WI38 (cell line): Measurements from ENCODE around the gene POMT2.
"Not testable (repeated sequence)": the region's sequence is repeated elsewhere in the genome, so short reads cannot be mapped to it uniquely, and the experiment has no call there.

Experiments used
- H3K4me3 ChIP-seq: 2 replicates; pipeline ENCODE4 v1.5.1; 2011; ENCODE audit warnings: low read depth, mild to moderate bottlenecking, control low read depth, low read length
- TF ChIP-seq, protein P1 (sequence below): IDR thresholded peaks from 2 replicates; pipeline ENCODE4 v1.5.1; 2012; ENCODE audit warnings: low read depth, mild to moderate bottlenecking, control low read depth, low read length

POMT2 gene

GRCh38 chr14:77339407-77339806 lies 18.7 kb upstream of the POMT2 start:
- TF ChIP-seq, protein P1, sequence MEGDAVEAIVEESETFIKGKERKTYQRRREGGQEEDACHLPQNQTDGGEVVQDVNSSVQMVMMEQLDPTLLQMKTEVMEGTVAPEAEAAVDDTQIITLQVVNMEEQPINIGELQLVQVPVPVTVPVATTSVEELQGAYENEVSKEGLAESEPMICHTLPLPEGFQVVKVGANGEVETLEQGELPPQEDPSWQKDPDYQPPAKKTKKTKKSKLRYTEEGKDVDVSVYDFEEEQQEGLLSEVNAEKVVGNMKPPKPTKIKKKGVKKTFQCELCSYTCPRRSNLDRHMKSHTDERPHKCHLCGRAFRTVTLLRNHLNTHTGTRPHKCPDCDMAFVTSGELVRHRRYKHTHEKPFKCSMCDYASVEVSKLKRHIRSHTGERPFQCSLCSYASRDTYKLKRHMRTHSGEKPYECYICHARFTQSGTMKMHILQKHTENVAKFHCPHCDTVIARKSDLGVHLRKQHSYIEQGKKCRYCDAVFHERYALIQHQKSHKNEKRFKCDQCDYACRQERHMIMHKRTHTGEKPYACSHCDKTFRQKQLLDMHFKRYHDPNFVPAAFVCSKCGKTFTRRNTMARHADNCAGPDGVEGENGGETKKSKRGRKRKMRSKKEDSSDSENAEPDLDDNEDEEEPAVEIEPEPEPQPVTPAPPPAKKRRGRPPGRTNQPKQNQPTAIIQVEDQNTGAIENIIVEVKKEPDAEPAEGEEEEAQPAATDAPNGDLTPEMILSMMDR, result no peak

GRCh38 chr14:77338302-77338701 lies 17.6 kb upstream of the POMT2 start:
- no peak overlapping the region for H3K4me3 ChIP-seq
- TF ChIP-seq, protein P1, result no peak

More at GRCh38 chr14:77339407-77339806, 18.7 kb upstream of the POMT2 start:
- H3K4me3 ChIP-seq, result no peak overlapping the region

GRCh38 chr14:77337880-77338279 lies 17.2 kb upstream of the POMT2 start:
- H3K4me3 ChIP-seq, result no peak overlapping the region
- TF ChIP-seq, protein P1, result no peak

DNA sequence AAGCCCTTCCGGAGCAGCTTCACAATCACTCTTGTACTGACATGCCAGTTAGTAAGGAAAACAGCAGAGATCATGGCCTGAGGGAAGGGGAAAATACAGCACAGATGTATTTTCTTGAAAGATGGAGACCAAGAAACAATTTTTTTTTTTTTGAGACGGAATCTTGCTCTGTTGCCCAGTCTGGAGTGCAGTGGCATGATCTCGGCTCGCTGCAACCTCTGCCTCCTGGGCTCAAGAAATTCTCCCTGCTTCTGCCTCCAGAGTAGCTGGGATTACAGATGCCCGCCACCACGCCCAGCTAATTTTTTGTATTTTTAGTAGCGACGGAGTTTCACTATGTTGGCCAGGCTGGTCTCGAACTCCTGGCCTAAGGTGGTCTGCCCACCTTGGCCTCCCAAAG lies 16.6 kb upstream of the POMT2 start:
- H3K4me3 ChIP-seq, result not testable (repeated sequence)

- TF ChIP-seq, protein P1, result no peak
Observed at GRCh38 chr14:77335576-77335975, 14.9 kb upstream of the POMT2 start.

DNA sequence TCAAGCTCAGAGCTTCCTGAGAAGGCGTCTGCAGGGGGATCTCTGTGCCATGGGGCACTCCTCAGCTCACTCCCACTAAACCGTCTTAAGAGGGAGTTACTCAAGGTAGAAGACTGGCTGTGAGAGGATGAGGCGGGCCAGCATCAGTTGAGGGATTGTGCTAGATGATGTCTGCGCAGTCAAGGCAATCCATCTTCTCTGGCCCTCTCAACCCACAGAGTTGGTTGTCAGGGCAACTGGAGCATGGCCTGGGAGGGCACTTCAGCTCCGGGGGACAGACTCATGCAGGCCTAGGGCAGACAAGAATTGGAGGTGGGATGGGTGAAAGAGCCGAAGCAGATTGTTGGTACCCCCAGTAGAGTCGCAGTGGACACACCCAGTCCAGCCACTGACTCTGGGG lies 9.2 kb upstream of the POMT2 start:
- H3K4me3 ChIP-seq, result no peak overlapping the region
- TF ChIP-seq, protein P1, result no peak

More at GRCh38 chr14:77335576-77335975, 14.9 kb upstream of the POMT2 start:
- H3K4me3 ChIP-seq, result no peak overlapping the region

GRCh38 chr14:77327111-77327510 lies 6.4 kb upstream of the POMT2 start:
- no peak overlapping the region for H3K4me3 ChIP-seq
- TF ChIP-seq, protein P1, result no peak

- no peak overlapping the region for H3K4me3 ChIP-seq
- TF ChIP-seq, protein P1, result no peak
Observed at GRCh38 chr14:77325746-77326094, 5.0 kb upstream of the POMT2 start.
